Spleen (tissue), 11 donors: Measurements from ENCODE around the gene TTLL5. TPM values are rescaled to one million over a fixed set of nuclear protein-coding genes. Genes with fewer than 3 reads are reported as not detected.

ENCODE experiments used
- DNase-seq: peaks from one replicate; pipeline ENCODE4 v3.0.0-alpha.2; 2020
- H3K27ac ChIP-seq, 8 donors: fragments of 200-600 bp; sonication (generic) in 7 of 8; 1 replicate in 4 of 8; 2 replicates in 4 of 8; pipeline versions ENCODE4 v1.5.0 to v1.8.0; 2016 to 2021; ENCODE audit warnings: inconsistent platforms in 4 of 8, mild to moderate bottlenecking in 4 of 8, moderate library complexity in 1 of 8
- H3K27me3 ChIP-seq, 7 donors: fragments of 200-600 bp; sonication (generic) in 6 of 7; replicated peaks in 1 of 7; 1 replicate in 4 of 7; 2 replicates in 3 of 7; pipeline versions ENCODE4 v1.5.0 to v1.8.0; 2016 to 2021; ENCODE audit warnings: inconsistent platforms in 3 of 7, mild to moderate bottlenecking in 1 of 7
- H3K36me3 ChIP-seq, 6 donors: fragments of 200-600 bp; sonication (generic) in 5 of 6; 1 replicate in 4 of 6; 2 replicates in 2 of 6; pipeline versions ENCODE4 v1.5.0 to v1.8.0; 2016 to 2021; ENCODE audit warnings: inconsistent platforms in 2 of 6
- H3K4me1 ChIP-seq, 6 donors: fragments of 200-600 bp; sonication (generic) in 5 of 6; 1 replicate in 3 of 6; 2 replicates in 3 of 6; pipeline versions ENCODE4 v1.5.0 to v1.8.0; 2016 to 2021; ENCODE audit warnings: inconsistent platforms in 3 of 6
- H3K4me3 ChIP-seq, 8 donors: fragments of 200-600 bp; sonication (generic) in 7 of 8; 1 replicate in 4 of 8; 2 replicates in 4 of 8; pipeline versions ENCODE4 v1.5.0 to v1.8.0; 2016 to 2021; ENCODE audit warnings: inconsistent platforms in 4 of 8, mild to moderate bottlenecking in 4 of 8, moderate library complexity in 2 of 8
- H3K9me3 ChIP-seq, 8 donors: fragments of 200-600 bp; sonication (generic) in 7 of 8; 1 replicate in 4 of 8; 2 replicates in 4 of 8; pipeline versions ENCODE4 v1.5.0 to v1.8.0; 2016 to 2021; ENCODE audit warnings: inconsistent platforms in 4 of 8
- CTCF ChIP-seq, 11 experiments: fragments of 200-600 bp in 7 of 11; fragments of 450-650 bp in 4 of 11; sonication (generic) in 4 of 11; IDR thresholded peaks in 8 of 11; conservative IDR thresholded peaks in 3 of 11; 1 replicate in 7 of 11; 2 replicates in 4 of 11; pipeline versions ENCODE4 v1.4.0 to v1.8.0; 2016 to 2021; ENCODE audit warnings: antibody characterized with exemption in 11 of 11, inconsistent platforms in 4 of 11, mild to moderate bottlenecking in 1 of 11
- POLR2A ChIP-seq, 3 donors: fragments of 450-650 bp; IDR thresholded peaks; one replicate each; pipeline ENCODE4 v1.5.1; 2017; ENCODE audit warnings: antibody characterized with exemption in 3 of 3, mild to moderate bottlenecking in 1 of 3
- POLR2AphosphoS5 ChIP-seq, 3 donors: sonication (generic); formaldehyde crosslinking; IDR thresholded peaks; one replicate each; pipeline ENCODE4 v1.5.1; 2017; ENCODE audit warnings: antibody characterized with exemption in 3 of 3
- WGBS, 5 donors: extraction: QIAGEN DNeasy Blood & Tissue Kit in 3 of 5; methylation state at CpG; one replicate each; pipeline versions ENCODE4 v1.1.5 to v1.1.7; 2013 to 2018; 5-methylcytosine and 5-hydroxymethylcytosine counted together
- intact Hi-C: fragments of 100-400 bp; cut with DNase I; formaldehyde crosslinking; loops from one replicate; pipeline ENCODE4 v1.15.0; 2023; ENCODE audit warnings: low total_unique reads
- polyA plus RNA-seq, 3 donors: library from polyadenylated mRNA; stranded (reverse); fragments of 200-250 nt; gene quantifications; one replicate each; pipeline ENCODE4 v1.2.1, GENCODE V29; 2013
- total RNA-seq, 7 donors: library from RNA; depleted of rRNA in 3 of 7; stranded (reverse); fragments of >200 nt in 3 of 7; fragmentation: NEBNext Ultra II Directional in 4 of 7; extraction: Animal tissue kit (Norgen Biotek cat#: 25700) in 4 of 7; gene quantifications; one replicate each; pipeline versions ENCODE4 v1.1.0 to v1.2.1, GENCODE V29; 2016 to 2021
- donor health status: healthy with polysubstance abuse.
- donor health status: DM: no; HTN: no; CAD: no; lungs with moderate emphysema.
- donor health status: DM: no; HTN: no; CAD: no.
- donor health status: Bipolar disorder and iron deficiency.
- donor health status: healthy.
- donor health status: DM: no; HTN: no; CAD: no.
- donor health status: DM: yes; HTN: yes; CAD: no.

Gene TTLL5
- total and polyA plus RNA-seq, 10 donors = 4.5 to 44.1 (median 31.6) TPM

GRCh38 chr14:75886636-75887348, 225.7 kb downstream of the TTLL5 start:
- no peak overlapping the region for H3K27ac ChIP-seq
- H3K36me3 ChIP-seq = peaks cover 0 to 46% (median 13%) of the 10 kb centered on the region in 6 donors
- no peak overlapping the region for H3K4me3 ChIP-seq
- TF ChIP-seq CTCF (IDR thresholded peaks at IDR 0.05 in 8 of 11, conservative IDR thresholded peaks at IDR 0.05 in 3 of 11) (no peak), POLR2AphosphoS5 (IDR thresholded peaks at IDR 0.05) (no peak), POLR2A (IDR thresholded peaks at IDR 0.05) (no peak)
- intact Hi-C loops = no loop called here
- no peaks in the 10 kb centered on the region for H3K27me3 ChIP-seq
- no peaks in the 10 kb centered on the region for H3K4me1 ChIP-seq
- WGBS, 5 donors = 77 to 88% (median 86%) methylated on average over 5 of the region's 5 CpGs
- no peak for DNase-seq
- H3K9me3 ChIP-seq = no peaks in the 10 kb centered on the region

- TF ChIP-seq POLR2AphosphoS5 (IDR thresholded peaks at IDR 0.05) (no peak), POLR2A (IDR thresholded peaks at IDR 0.05) (no peak), CTCF (IDR thresholded peaks at IDR 0.05 in 8 of 11, conservative IDR thresholded peaks at IDR 0.05 in 3 of 11) (no peak)
- H3K36me3 ChIP-seq = peaks cover 0 to 26% (median 2%) of the 10 kb centered on the region in 6 donors
- 92 to 100% (median 99%) methylated on average over 2 of the region's 2 CpGs for WGBS, 5 donors
- intact Hi-C loops = no loop called here
- H3K27me3 ChIP-seq = no peaks in the 10 kb centered on the region
- DNase-seq = no peak
- no peaks in the 10 kb centered on the region for H3K4me1 ChIP-seq
- no peak overlapping the region for H3K4me3 ChIP-seq
- no peak overlapping the region for H3K27ac ChIP-seq
- no peaks in the 10 kb centered on the region for H3K9me3 ChIP-seq
Measured at GRCh38 chr14:75888945-75889344, 227.9 kb downstream of the TTLL5 start.

GRCh38 chr14:75896341-75896740, 235.3 kb downstream of the TTLL5 start:
- no peaks in the 10 kb centered on the region for H3K27me3 ChIP-seq
- intact Hi-C loops = no loop called here
- no peak for DNase-seq
- no peaks in the 10 kb centered on the region for H3K9me3 ChIP-seq
- 61 to 86% (median 79%) methylated on average over 2 of the region's 2 CpGs for WGBS, 5 donors
- H3K27ac ChIP-seq = no peak overlapping the region
- H3K4me3 ChIP-seq = no peak overlapping the region
- H3K36me3 ChIP-seq = no peaks in the 10 kb centered on the region
- TF ChIP-seq POLR2AphosphoS5 (IDR thresholded peaks at IDR 0.05) = no peak
- TF ChIP-seq CTCF (IDR thresholded peaks at IDR 0.05 in 8 of 11, conservative IDR thresholded peaks at IDR 0.05 in 3 of 11) = no peak
- no peak for TF ChIP-seq POLR2A (IDR thresholded peaks at IDR 0.05)
- H3K4me1 ChIP-seq = no peaks in the 10 kb centered on the region

- intact Hi-C loops = no loop called here
- Histone ChIP-seq H3K27ac (no peak overlapping the region), H3K9me3 (no peaks in the 10 kb centered on the region), H3K36me3 (peaks cover 0 to 22% (median 0%) of the 10 kb centered on the region in 6 donors), H3K27me3 (no peaks in the 10 kb centered on the region), H3K4me1 (peaks cover 0 to 23% (median 9%) of the 10 kb centered on the region in 6 donors), H3K4me3 (no peak overlapping the region)
- no peak for TF ChIP-seq POLR2AphosphoS5 (IDR thresholded peaks at IDR 0.05)
- no peak for TF ChIP-seq CTCF (IDR thresholded peaks at IDR 0.05 in 8 of 11, conservative IDR thresholded peaks at IDR 0.05 in 3 of 11)
- no peak for TF ChIP-seq POLR2A (IDR thresholded peaks at IDR 0.05)
- WGBS, 5 donors = 51 to 68% (median 67%) methylated on average over 3 of the region's 3 CpGs
- DNase-seq = no peak
Measured at GRCh38 chr14:75904311-75904710, 243.3 kb downstream of the TTLL5 start.
